Measurements from ENCODE around the gene RAC2.

The RAC2 gene

GRCh38 chr22:37187891-37188761 lies 55.9 kb downstream of the RAC2 start, which contains the start of gene C1QTNF6:
Gene C1QTNF6 (minus strand): TSS chr22:37188247. CDS start chr22:37188213, 34 bp downstream.
- no peaks in the 10 kb centered on the region for H3K36me3 ChIP-seq (ENCODE audit: control insufficient read depth, insufficient read depth, low read length)
- peaks cover 29% of the 10 kb centered on the region for H3K4me1 ChIP-seq (ENCODE audit: control insufficient read depth, insufficient read depth, low read length)
- H3K27ac ChIP-seq (ENCODE audit: low read depth, low read length), result peak within 1 kb of the TSS; percentile 27
- peak within 1 kb of the TSS; percentile 68 for H3K9ac ChIP-seq (ENCODE audit: low read length)
- no peaks in the 10 kb centered on the region for H3K27me3 ChIP-seq (ENCODE audit: control insufficient read depth, insufficient read depth, low read length)
- H3K9me3 ChIP-seq (ENCODE audit: control insufficient read depth, insufficient read depth, low read depth, low read length), result peaks cover 11% of the 10 kb centered on the region
- peak within 1 kb of the TSS; percentile 57 for H3K4me3 ChIP-seq (ENCODE audit: low read depth, low read length)

GRCh38 chr22:37187552-37187890 lies 56.5 kb downstream of the RAC2 start:
- peak overlapping the region; percentile 68 for H3K9ac ChIP-seq (ENCODE audit: low read length)
- peak overlapping the region; percentile 57 for H3K4me3 ChIP-seq (ENCODE audit: low read depth, low read length)
- no peaks in the 10 kb centered on the region for H3K36me3 ChIP-seq (ENCODE audit: control insufficient read depth, insufficient read depth, low read length)
- no peaks in the 10 kb centered on the region for H3K27me3 ChIP-seq (ENCODE audit: control insufficient read depth, insufficient read depth, low read length)
- H3K9me3 ChIP-seq (ENCODE audit: control insufficient read depth, insufficient read depth, low read depth, low read length), result peaks cover 6% of the 10 kb centered on the region; the same call in 1 of the 2 replicates
- peaks cover 29% of the 10 kb centered on the region for H3K4me1 ChIP-seq (ENCODE audit: control insufficient read depth, insufficient read depth, low read length)
- H3K27ac ChIP-seq (ENCODE audit: low read depth, low read length), result peak overlapping the region; percentile 18; the same call in 1 of the 2 replicates

- no peak overlapping the region for H3K27ac ChIP-seq (ENCODE audit: low read depth, low read length)
- no peak overlapping the region for H3K9ac ChIP-seq (ENCODE audit: low read length)
- H3K27me3 ChIP-seq (ENCODE audit: control insufficient read depth, insufficient read depth, low read length), result no peaks in the 10 kb centered on the region
- peaks cover 29% of the 10 kb centered on the region for H3K4me1 ChIP-seq (ENCODE audit: control insufficient read depth, insufficient read depth, low read length)
- no peaks in the 10 kb centered on the region for H3K36me3 ChIP-seq (ENCODE audit: control insufficient read depth, insufficient read depth, low read length)
- H3K4me3 ChIP-seq (ENCODE audit: low read depth, low read length), result peak overlapping the region; percentile 57
- H3K9me3 ChIP-seq (ENCODE audit: control insufficient read depth, insufficient read depth, low read depth, low read length), result 0 out of 2 replicates have a peak, but pooled peaks cover 2% of the 10 kb centered on the region
These were observed 57.0 kb downstream of the RAC2 start for GRCh38 chr22:37186997-37187522.

- H3K4me3 ChIP-seq (ENCODE audit: low read depth, low read length), result peak overlapping the region; percentile 22; the same call in 1 of the 2 replicates
- no peak overlapping the region for H3K9ac ChIP-seq (ENCODE audit: low read length)
- peaks cover 29% of the 10 kb centered on the region for H3K4me1 ChIP-seq (ENCODE audit: control insufficient read depth, insufficient read depth, low read length)
- H3K27me3 ChIP-seq (ENCODE audit: control insufficient read depth, insufficient read depth, low read length), result no peaks in the 10 kb centered on the region
- no peak overlapping the region for H3K27ac ChIP-seq (ENCODE audit: low read depth, low read length)
- H3K36me3 ChIP-seq (ENCODE audit: control insufficient read depth, insufficient read depth, low read length), result no peaks in the 10 kb centered on the region
- H3K9me3 ChIP-seq (ENCODE audit: control insufficient read depth, insufficient read depth, low read depth, low read length), result no peaks in the 10 kb centered on the region
These were observed 57.7 kb downstream of the RAC2 start for GRCh38 chr22:37186228-37186996.

GRCh38 chr22:37185646-37186227 lies 58.3 kb downstream of the RAC2 start:
- Histone ChIP-seq H3K9ac (ENCODE audit: low read length) (no peak overlapping the region), H3K9me3 (ENCODE audit: control insufficient read depth, insufficient read depth, low read depth, low read length) (no peaks in the 10 kb centered on the region), H3K27ac (ENCODE audit: low read depth, low read length) (no peak overlapping the region), H3K4me3 (ENCODE audit: low read depth, low read length) (no peak overlapping the region), H3K4me1 (ENCODE audit: control insufficient read depth, insufficient read depth, low read length) (peaks cover 29% of the 10 kb centered on the region), H3K27me3 (ENCODE audit: control insufficient read depth, insufficient read depth, low read length) (no peaks in the 10 kb centered on the region), H3K36me3 (ENCODE audit: control insufficient read depth, insufficient read depth, low read length) (no peaks in the 10 kb centered on the region)

- Histone ChIP-seq H3K9ac (ENCODE audit: low read length) (no peak overlapping the region), H3K27ac (ENCODE audit: low read depth, low read length) (no peak overlapping the region), H3K4me3 (ENCODE audit: low read depth, low read length) (no peak overlapping the region), H3K27me3 (ENCODE audit: control insufficient read depth, insufficient read depth, low read length) (no peaks in the 10 kb centered on the region), H3K4me1 (ENCODE audit: control insufficient read depth, insufficient read depth, low read length) (peaks cover 29% of the 10 kb centered on the region), H3K9me3 (ENCODE audit: control insufficient read depth, insufficient read depth, low read depth, low read length) (no peaks in the 10 kb centered on the region), H3K36me3 (ENCODE audit: control insufficient read depth, insufficient read depth, low read length) (no peaks in the 10 kb centered on the region)
These were observed 59.1 kb downstream of the RAC2 start for GRCh38 chr22:37184816-37185541.

- Histone ChIP-seq H3K27me3 (ENCODE audit: control insufficient read depth, insufficient read depth, low read length) (no peaks in the 10 kb centered on the region), H3K4me3 (ENCODE audit: low read depth, low read length) (no peak overlapping the region), H3K27ac (ENCODE audit: low read depth, low read length) (no peak overlapping the region), H3K36me3 (ENCODE audit: control insufficient read depth, insufficient read depth, low read length) (no peaks in the 10 kb centered on the region), H3K4me1 (ENCODE audit: control insufficient read depth, insufficient read depth, low read length) (peaks cover 23% of the 10 kb centered on the region), H3K9ac (ENCODE audit: low read length) (no peak overlapping the region), H3K9me3 (ENCODE audit: control insufficient read depth, insufficient read depth, low read depth, low read length) (no peaks in the 10 kb centered on the region)
These were observed 59.7 kb downstream of the RAC2 start for GRCh38 chr22:37184380-37184755.

- Histone ChIP-seq H3K36me3 (ENCODE audit: control insufficient read depth, insufficient read depth, low read length) (no peaks in the 10 kb centered on the region), H3K4me1 (ENCODE audit: control insufficient read depth, insufficient read depth, low read length) (peaks cover 17% of the 10 kb centered on the region)
These were observed 60.4 kb downstream of the RAC2 start for GRCh38 chr22:37183432-37184379.

GRCh38 chr22:37182949-37183245 lies 61.2 kb downstream of the RAC2 start:
- no peaks in the 10 kb centered on the region for H3K36me3 ChIP-seq (ENCODE audit: control insufficient read depth, insufficient read depth, low read length)
- H3K4me3 ChIP-seq (ENCODE audit: low read depth, low read length), result no peak overlapping the region
- H3K9me3 ChIP-seq (ENCODE audit: control insufficient read depth, insufficient read depth, low read depth, low read length), result no peaks in the 10 kb centered on the region
- no peak overlapping the region for H3K9ac ChIP-seq (ENCODE audit: low read length)
- H3K27me3 ChIP-seq (ENCODE audit: control insufficient read depth, insufficient read depth, low read length), result no peaks in the 10 kb centered on the region
- H3K4me1 ChIP-seq (ENCODE audit: control insufficient read depth, insufficient read depth, low read length), result peaks cover 12% of the 10 kb centered on the region; the same call in 1 of the 2 replicates
- H3K27ac ChIP-seq (ENCODE audit: low read depth, low read length), result no peak overlapping the region

More at GRCh38 chr22:37183432-37184379, 60.4 kb downstream of the RAC2 start:
- Histone ChIP-seq H3K4me3 (ENCODE audit: low read depth, low read length) (no peak overlapping the region), H3K27ac (ENCODE audit: low read depth, low read length) (no peak overlapping the region), H3K9ac (ENCODE audit: low read length) (no peak overlapping the region), H3K9me3 (ENCODE audit: control insufficient read depth, insufficient read depth, low read depth, low read length) (no peaks in the 10 kb centered on the region), H3K27me3 (ENCODE audit: control insufficient read depth, insufficient read depth, low read length) (no peaks in the 10 kb centered on the region)

Measured in HUES6 (cell line).